K562 (cell line): ENCODE measurements around the gene RASD1. TPM values are rescaled to one million over a fixed set of nuclear protein-coding genes. Genes with fewer than 3 reads are reported as not detected.

Source experiments
- ATAC-seq: fragments of 200-7000 bp; cut with Tn5 transposase; 3 replicates; pipeline ENCODE4 v1.9.1; 2020; ENCODE audit warnings: moderate library complexity
- BruUV-seq: library from RNA; stranded (reverse); fragments of 400-500 nt; replicated peaks from 2 replicates; lab custom pipeline; 2021; lab: Mats Ljungman, UMichigan
- CTCF ChIA-PET: fragments of 300-600 bp; formaldehyde crosslinking; extraction: SDS; loops from one replicate; lab custom pipeline; 2021; ENCODE audit warnings: low intra/inter-chr PET ratio; lab: Yijun Ruan, JAX
- POLR2A ChIA-PET: fragments of 300-600, 350-650 bp; sonication (Branson Sonifier 250); formaldehyde crosslinking; extraction: SDS; loops from one replicate; lab custom pipeline; 2021; ENCODE audit warnings: antibody characterized with exemption, inconsistent platforms; lab: Yijun Ruan, JAX
- DNase-seq, 4 experiments: peaks; one replicate each; pipeline versions ENCODE4 v3.0.0 to v3.0.0-alpha.2; 2011 to 2018; ENCODE audit warnings: low spot score in 3 of 4, mixed read lengths in 3 of 4; ENCODE audit errors: extremely low read depth in 1 of 4
- FAIRE-seq: peaks from 2 replicates; lab custom pipeline; 2011; peaks lifted over from hg19 to GRCh38; lab: Jason Lieb, UNC
- H2AFZ ChIP-seq: 2 replicates; pipeline ENCODE4 v1.6.0; 2011; ENCODE audit warnings: low read depth, low read length, control low read depth, inconsistent platforms
- H3K27ac ChIP-seq: fragments of 200-600 bp; 3 replicates; pipeline ENCODE4 v1.8.0; 2011; ENCODE audit warnings: low read depth, mild to moderate bottlenecking, control low read depth, inconsistent platforms, low read length, moderate library complexity, mixed read lengths; ENCODE audit errors: extremely low read depth
- H3K27me3 ChIP-seq, 2 experiments: fragments of 300-600 bp in 1 of 2; 2 replicates in 1 of 2; 3 replicates in 1 of 2; pipeline versions ENCODE4 v1.6.0 to v1.8.0; 2011; ENCODE audit warnings: inconsistent platforms in 2 of 2, low read length in 2 of 2, mild to moderate bottlenecking in 1 of 2, mixed read lengths in 1 of 2, moderate library complexity in 1 of 2; ENCODE audit not compliant: control insufficient read depth in 2 of 2, insufficient read depth in 2 of 2
- H3K36me3 ChIP-seq: fragments of 300-600 bp; 3 replicates; pipeline ENCODE4 v1.8.0; 2011; ENCODE audit warnings: mild to moderate bottlenecking, low read length, inconsistent platforms; ENCODE audit not compliant: control insufficient read depth, insufficient read depth
- H3K4me1 ChIP-seq, 2 experiments: fragments of 200-600 bp in 1 of 2; replicated peaks in 1 of 2; 2 replicates in 1 of 2; 3 replicates in 1 of 2; pipeline versions ENCODE4 v1.5.1 to v1.8.0; 2011; ENCODE audit warnings: inconsistent platforms in 2 of 2, low read length in 2 of 2, mild to moderate bottlenecking in 1 of 2, mixed read lengths in 1 of 2, moderate library complexity in 1 of 2; ENCODE audit not compliant: control insufficient read depth in 2 of 2, insufficient read depth in 2 of 2
- H3K4me2 ChIP-seq: 2 replicates; pipeline ENCODE4 v1.6.1; 2011; ENCODE audit warnings: low read length, control low read depth, inconsistent platforms, mixed read lengths; ENCODE audit not compliant: insufficient read depth
- H3K4me3 ChIP-seq: fragments of 200-600 bp; sonication (generic), shearing (Covaris generic); 2 replicates; pipeline ENCODE4 v1.5.1; 2016; ENCODE audit warnings: control low read depth, inconsistent platforms
- H3K79me2 ChIP-seq: fragments of 200-600 bp; 3 replicates; pipeline ENCODE4 v1.8.0; 2011; ENCODE audit warnings: low read length, inconsistent platforms; ENCODE audit not compliant: control insufficient read depth, insufficient read depth
- H3K9ac ChIP-seq, 2 experiments: 2 replicates each; pipeline versions ENCODE4 v1.6.0 to v1.6.1; 2011; ENCODE audit warnings: low read depth in 2 of 2, low read length in 2 of 2, control low read depth in 1 of 2, inconsistent platforms in 1 of 2, mild to moderate bottlenecking in 1 of 2, mixed read lengths in 1 of 2; ENCODE audit not compliant: insufficient read depth in 1 of 2
- H3K9me1 ChIP-seq: one replicate; pipeline ENCODE4 v1.6.0; 2011; ENCODE audit warnings: inconsistent platforms, mild to moderate bottlenecking, low read length, moderate library complexity; ENCODE audit not compliant: control insufficient read depth, insufficient read depth
- H3K9me3 ChIP-seq: replicated peaks from 2 replicates; pipeline ENCODE4 v1.5.1; 2011; ENCODE audit warnings: low read depth, low read length, inconsistent platforms; ENCODE audit not compliant: control insufficient read depth, insufficient read depth
- H4K20me1 ChIP-seq: replicated peaks from 2 replicates; pipeline ENCODE4 v1.6.1; 2011; ENCODE audit warnings: low read length, inconsistent platforms, mixed read lengths; ENCODE audit not compliant: control insufficient read depth, insufficient read depth
- ARHGAP35 ChIP-seq: fragments of 450-650 bp; IDR thresholded peaks from 2 replicates; pipeline ENCODE4 v1.6.1; 2018; ENCODE audit not compliant: partially characterized antibody
- ATF7 ChIP-seq: fragments of 450-650 bp; IDR thresholded peaks from 2 replicates; pipeline ENCODE4 v1.7.1; 2014; ENCODE audit warnings: mild to moderate bottlenecking, moderate library complexity
- CAMTA2 ChIP-seq: fragments of 250-450 bp; sonication (Bioruptor Pico); conservative IDR thresholded peaks from 2 replicates; pipeline ENCODE4 v1.5.1; 2022
- ETV5 ChIP-seq: sonication (generic); formaldehyde crosslinking; IDR thresholded peaks from 2 replicates; pipeline ENCODE4 v1.4.0; 2020; ENCODE audit warnings: low read depth, mild to moderate bottlenecking, missing genetic modification reagents
- FOXM1 ChIP-seq, 2 experiments: fragments of 450-650 bp in 1 of 2; sonication (generic) in 1 of 2; formaldehyde crosslinking in 1 of 2; IDR thresholded peaks; 2 replicates each; pipeline versions ENCODE4 v1.6.1 to v1.9.0; 2017 to 2022; ENCODE audit warnings: low read depth in 2 of 2, mild to moderate bottlenecking in 2 of 2, missing genetic modification reagents in 1 of 2, moderate library complexity in 1 of 2
- HDAC2 ChIP-seq: fragments of 450-650 bp; IDR thresholded peaks from 2 replicates; pipeline ENCODE4 v1.6.1; 2016; ENCODE audit warnings: mild to moderate bottlenecking
- HNRNPLL ChIP-seq: fragments of 200-400 bp; formaldehyde crosslinking; IDR thresholded peaks from 2 replicates; pipeline ENCODE4 v1.6.1; 2017; ENCODE audit warnings: low read length, low read depth, mild to moderate bottlenecking; ENCODE audit not compliant: poor library complexity, severe bottlenecking
- KLF10 ChIP-seq: fragments of 250-450 bp; sonication (Bioruptor Pico); IDR thresholded peaks from 2 replicates; pipeline ENCODE4 v1.6.1; 2021; ENCODE audit warnings: matching md5 sums
- MYC ChIP-seq, 2 experiments: fragments of 250-450 bp in 1 of 2; sonication (Bioruptor Pico) in 1 of 2; IDR thresholded peaks; 2 replicates each; pipeline versions ENCODE4 v1.5.1 to v1.6.1; 2012 to 2021; ENCODE audit warnings: low read depth in 2 of 2, borderline replicate concordance in 1 of 2, improper control_type of control experiment in 1 of 2, low read length in 1 of 2, mild to moderate bottlenecking in 1 of 2, moderate library complexity in 1 of 2
- RFX7 ChIP-seq: fragments of 250-450 bp; sonication (Bioruptor Pico); IDR thresholded peaks from 2 replicates; pipeline ENCODE4 v1.5.1; 2021; ENCODE audit warnings: mild to moderate bottlenecking
- ZNF217 ChIP-seq: sonication (generic); formaldehyde crosslinking; IDR thresholded peaks from 2 replicates; pipeline ENCODE4 v1.8.0; 2022; ENCODE audit warnings: mild to moderate bottlenecking, missing genetic modification reagents
- ZNF23 ChIP-seq: fragments of 250-450 bp; sonication (Bioruptor Pico); IDR thresholded peaks from 2 replicates; pipeline ENCODE4 v1.4.0; 2020; ENCODE audit warnings: mild to moderate bottlenecking
- WGBS: fragments of 100-300 bp; shearing (Covaris generic); methylation state at CpG from one replicate; pipeline ENCODE4 v1.1.6; 2016; ENCODE audit warnings: low coverage, mixed read lengths; ENCODE audit not compliant: insufficient coverage; ENCODE audit errors: missing lambda C conversion rate; 5-methylcytosine and 5-hydroxymethylcytosine counted together
- in situ Hi-C: fragments of 300-500 bp; cut with MboI; formaldehyde crosslinking; loops from 4 replicates; pipeline ENCODE4 v1.15.0; 2018; ENCODE audit warnings: inconsistent platforms, mixed read lengths
- intact Hi-C: fragments of 100-400 bp; cut with micrococcal nuclease; formaldehyde crosslinking; loops from 2 replicates; pipeline ENCODE4 v1.14.2; 2022
- polyA plus RNA-seq, 8 experiments: library from polyadenylated mRNA; depleted of rRNA in 4 of 8; stranded (reverse) in 5 of 8; unstranded in 3 of 8; fragments of >200 nt; fragmentation: Nextera tagmentation in 2 of 8; fragmentation: Illumina TruSeq in 1 of 8; extraction: Ambion mirVana in 2 of 8; extraction: Trizol in 1 of 8; gene quantifications; 2 replicates each; pipeline versions ENCODE4 v1.2.1 to v1.2.3, GENCODE V29; 2011 to 2014; ENCODE audit warnings: inconsistent platforms in 1 of 8, missing spikeins in 1 of 8
- total RNA-seq, 7 experiments: library from RNA; depleted of rRNA in 6 of 7; stranded (reverse); fragments of >200 nt in 6 of 7; fragmentation: Illumina TruSeq in 2 of 7; extraction: Trizol in 2 of 7; gene quantifications; 2 replicates each; pipeline versions ENCODE4 v1.2.1 to v1.2.3, GENCODE V29; 2011 to 2021; ENCODE audit warnings: low replicate concordance in 1 of 7
- TF ChIP-seq, protein P1 (sequence below): fragments of 200-400 bp; formaldehyde crosslinking; IDR thresholded peaks from 2 replicates; pipeline ENCODE4 v1.6.1; 2017; ENCODE audit warnings: mild to moderate bottlenecking, low read depth, low read length, moderate library complexity

RASD1 gene
- total and polyA plus RNA-seq, 9 of the 15 experiments (the other 6 are each of a cell fraction or from before 2014, with no cell fraction given): 0.11 TPM; not detected in 8

DNA sequence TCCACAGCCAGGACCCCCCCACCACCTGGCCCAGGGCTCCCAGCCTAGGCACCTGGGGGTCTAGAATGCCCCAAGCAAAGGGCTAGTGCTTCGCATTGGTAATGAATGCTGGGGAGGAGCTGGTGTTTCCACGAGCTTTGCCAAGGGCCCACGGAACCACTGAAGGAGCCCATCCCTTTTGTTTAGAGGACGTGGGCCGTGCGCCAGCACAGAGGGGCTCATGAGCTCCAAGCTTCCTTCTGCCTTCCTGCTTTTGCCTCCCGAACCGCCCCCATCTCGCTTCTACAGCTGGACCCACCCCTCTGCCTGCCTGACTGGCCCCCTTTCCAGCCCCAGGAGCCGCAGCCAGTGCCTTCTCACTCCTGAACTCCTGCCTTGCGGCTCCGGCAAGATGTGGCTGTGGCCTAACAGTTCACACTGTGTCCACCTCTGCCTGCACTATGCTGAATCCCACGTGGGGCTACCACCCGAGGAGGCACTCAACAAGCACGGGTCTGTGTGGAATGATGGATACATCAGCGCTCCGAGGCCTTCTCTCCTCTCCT is 31.8 kb upstream of the RASD1 start (continued):
- TF ChIP-seq FOXM1 (IDR thresholded peaks at IDR 0.05; ENCODE audit: low read depth) (no peak), FOXM1 (CRISPR knock-in tag; IDR thresholded peaks at IDR 0.05; ENCODE audit: low read depth) (no peak), KLF10 (CRISPR knock-in tag) (no peak), HDAC2 (no peak)

DNA sequence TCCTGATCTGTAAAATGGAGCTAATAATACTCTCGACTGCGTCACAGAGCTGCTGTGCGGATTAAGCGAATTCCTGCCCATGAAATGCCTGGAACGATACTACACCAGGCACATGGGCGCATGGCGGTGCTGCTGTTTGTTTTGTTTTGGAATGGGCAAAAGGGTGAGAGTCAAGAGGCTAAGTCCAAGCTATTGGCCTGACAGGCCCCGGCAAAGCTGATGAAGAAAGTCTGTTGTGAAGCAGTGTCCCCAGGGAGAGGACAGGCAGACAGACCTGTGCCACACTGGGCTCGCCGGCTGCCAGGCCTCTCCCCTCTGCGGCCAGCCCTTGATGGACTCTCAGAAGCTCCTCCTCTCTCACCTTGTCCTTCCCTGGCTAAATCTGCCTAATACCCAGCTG is 31.3 kb upstream of the RASD1 start:
- no TSS peak for BruUV-seq
- Histone ChIP-seq H3K27me3 (no peaks in the 10 kb centered on the region), H4K20me1 (no peaks in the 10 kb centered on the region), H3K36me3 (no peaks in the 10 kb centered on the region), H3K4me3 (no peak overlapping the region), H3K9ac (no peak overlapping the region), H2AFZ (no peak overlapping the region), H3K4me1 (peaks cover 0 to 14% of the 10 kb centered on the region in 2 experiments; a peak in 2 of 5 replicates), H3K27ac (no peak overlapping the region), H3K9me1 (no peaks in the 10 kb centered on the region), H3K79me2 (no peaks in the 10 kb centered on the region), H3K9me3 (no peaks in the 10 kb centered on the region), H3K4me2 (no peak overlapping the region)
- no peak for ATAC-seq
- in situ Hi-C loops (no loop called here), intact Hi-C loops (no loop called here)
- FAIRE-seq: no peak
- POLR2A ChIA-PET: interaction anchor here (0.8 kb wide), 1 partner anchor 38 kb away, joined by 3 read pairs; no protein-coding TSS in a partner anchor
- DNase-seq: no peak
- CTCF ChIA-PET: no interaction called here
- WGBS: 86% methylated on average over 6 of the region's 11 CpGs
- TF ChIP-seq RFX7 (CRISPR knock-in tag) (no peak), HNRNPLL (no peak), MYC (IDR thresholded peaks at IDR 0.05; ENCODE audit: low read depth, low read length) (no peak), MYC (CRISPR knock-in tag; IDR thresholded peaks at IDR 0.05; ENCODE audit: borderline replicate concordance, low read depth) (no peak), CAMTA2 (no peak), ZNF217 (CRISPR knock-in tag) (no peak), ETV5 (CRISPR knock-in tag) (no peak), ATF7 (no peak), ZNF23 (CRISPR knock-in tag) (no peak), ARHGAP35 (no peak)
- TF ChIP-seq, protein P1, sequence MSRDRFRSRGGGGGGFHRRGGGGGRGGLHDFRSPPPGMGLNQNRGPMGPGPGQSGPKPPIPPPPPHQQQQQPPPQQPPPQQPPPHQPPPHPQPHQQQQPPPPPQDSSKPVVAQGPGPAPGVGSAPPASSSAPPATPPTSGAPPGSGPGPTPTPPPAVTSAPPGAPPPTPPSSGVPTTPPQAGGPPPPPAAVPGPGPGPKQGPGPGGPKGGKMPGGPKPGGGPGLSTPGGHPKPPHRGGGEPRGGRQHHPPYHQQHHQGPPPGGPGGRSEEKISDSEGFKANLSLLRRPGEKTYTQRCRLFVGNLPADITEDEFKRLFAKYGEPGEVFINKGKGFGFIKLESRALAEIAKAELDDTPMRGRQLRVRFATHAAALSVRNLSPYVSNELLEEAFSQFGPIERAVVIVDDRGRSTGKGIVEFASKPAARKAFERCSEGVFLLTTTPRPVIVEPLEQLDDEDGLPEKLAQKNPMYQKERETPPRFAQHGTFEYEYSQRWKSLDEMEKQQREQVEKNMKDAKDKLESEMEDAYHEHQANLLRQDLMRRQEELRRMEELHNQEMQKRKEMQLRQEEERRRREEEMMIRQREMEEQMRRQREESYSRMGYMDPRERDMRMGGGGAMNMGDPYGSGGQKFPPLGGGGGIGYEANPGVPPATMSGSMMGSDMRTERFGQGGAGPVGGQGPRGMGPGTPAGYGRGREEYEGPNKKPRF: no peak
